Non-pigmented ciliary epithelial cell (primary cell): ENCODE data around the gene RAB13.

Experiments
- DNase-seq: peaks from one replicate; pipeline ENCODE4 v3.0.0-alpha.2; 2010; ENCODE audit warnings: low read depth

Gene RAB13

DNA sequence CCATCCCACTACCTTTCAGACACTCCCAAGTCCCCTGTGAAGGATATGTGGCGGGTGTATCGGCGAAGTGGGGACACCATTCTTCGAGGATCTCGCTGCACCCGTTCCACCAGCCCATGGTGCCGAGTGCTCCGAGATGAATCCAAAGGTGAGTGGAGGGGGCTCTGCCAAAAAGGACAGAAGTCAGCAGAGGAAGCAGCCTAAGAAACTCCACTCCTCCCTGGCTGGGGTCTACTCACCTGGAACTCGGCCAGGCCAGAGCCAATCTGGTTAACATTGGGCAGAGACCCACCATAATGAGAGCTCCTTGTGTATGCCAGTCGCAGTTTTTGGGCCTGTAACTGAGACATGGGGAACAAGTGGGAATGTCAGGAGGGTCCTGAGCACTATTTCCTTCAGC is 31.3 kb downstream of the RAB13 start:
- DNase-seq: no peak

DNA sequence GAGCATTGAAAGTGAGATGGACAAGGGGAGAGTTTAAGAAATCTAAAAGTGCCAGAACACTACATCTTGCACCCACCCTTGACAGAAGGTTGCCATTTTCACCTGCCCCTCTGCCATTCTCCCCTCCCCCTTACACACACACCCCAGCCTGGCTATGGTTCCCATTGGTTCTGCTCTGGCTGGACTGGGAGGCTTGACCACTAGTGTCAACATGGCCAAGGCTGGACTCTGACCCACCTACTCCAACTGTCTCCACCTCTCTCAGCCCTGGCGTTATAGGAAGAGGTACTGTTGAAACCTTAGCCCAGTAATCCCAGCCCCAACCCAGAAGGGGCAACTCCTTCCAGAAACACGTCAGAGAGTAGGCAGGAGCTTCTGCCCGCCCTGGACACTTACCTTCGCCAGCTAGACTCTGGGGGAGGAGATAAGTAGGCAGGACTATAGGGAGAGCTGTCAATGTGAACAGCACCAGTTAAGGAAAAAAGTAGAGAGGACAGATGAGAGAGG is 32.2 kb downstream of the RAB13 start:
- no peak for DNase-seq

DNA sequence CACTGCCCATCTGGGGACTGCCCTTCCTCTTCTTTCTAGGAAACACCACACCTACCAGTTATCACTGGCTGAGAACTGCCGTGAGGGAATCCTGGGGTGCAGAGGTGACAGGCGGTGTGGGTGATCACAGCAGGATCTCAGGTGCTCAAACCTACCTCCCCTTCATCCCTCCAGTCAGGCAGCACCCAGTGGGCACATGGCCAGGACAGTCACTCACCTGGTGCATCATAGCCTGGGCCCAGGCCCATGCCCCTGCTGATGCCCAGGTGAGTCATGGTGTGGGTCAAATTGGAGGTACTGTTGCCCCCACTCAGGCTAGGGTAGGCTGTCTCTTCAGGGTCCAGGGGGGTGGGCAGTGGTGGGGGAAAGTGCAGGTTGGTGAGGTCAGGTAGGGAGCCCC is 34.3 kb downstream of the RAB13 start:
- DNase-seq: no peak

DNA sequence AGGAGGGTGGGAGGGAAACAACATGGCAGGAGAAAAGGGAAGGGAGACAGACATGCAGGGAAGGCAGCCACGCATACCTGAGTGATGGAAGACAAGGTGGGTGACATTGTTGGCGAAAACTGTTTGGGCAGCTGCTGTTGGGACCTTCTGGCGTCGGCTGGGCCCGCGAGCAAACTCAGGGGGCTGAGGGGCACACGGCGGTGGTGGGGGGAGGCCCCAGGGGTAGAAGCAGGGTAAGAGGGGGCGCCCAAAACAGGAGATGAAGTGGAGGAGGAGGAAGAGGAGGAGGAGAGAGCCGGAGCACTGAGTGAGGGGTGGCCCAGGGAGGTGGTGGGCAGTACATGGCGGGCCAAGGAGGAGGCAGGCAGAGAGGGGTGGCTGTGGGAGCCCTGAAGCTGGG is 35.0 kb downstream of the RAB13 start:
- DNase-seq: no peak

DNA sequence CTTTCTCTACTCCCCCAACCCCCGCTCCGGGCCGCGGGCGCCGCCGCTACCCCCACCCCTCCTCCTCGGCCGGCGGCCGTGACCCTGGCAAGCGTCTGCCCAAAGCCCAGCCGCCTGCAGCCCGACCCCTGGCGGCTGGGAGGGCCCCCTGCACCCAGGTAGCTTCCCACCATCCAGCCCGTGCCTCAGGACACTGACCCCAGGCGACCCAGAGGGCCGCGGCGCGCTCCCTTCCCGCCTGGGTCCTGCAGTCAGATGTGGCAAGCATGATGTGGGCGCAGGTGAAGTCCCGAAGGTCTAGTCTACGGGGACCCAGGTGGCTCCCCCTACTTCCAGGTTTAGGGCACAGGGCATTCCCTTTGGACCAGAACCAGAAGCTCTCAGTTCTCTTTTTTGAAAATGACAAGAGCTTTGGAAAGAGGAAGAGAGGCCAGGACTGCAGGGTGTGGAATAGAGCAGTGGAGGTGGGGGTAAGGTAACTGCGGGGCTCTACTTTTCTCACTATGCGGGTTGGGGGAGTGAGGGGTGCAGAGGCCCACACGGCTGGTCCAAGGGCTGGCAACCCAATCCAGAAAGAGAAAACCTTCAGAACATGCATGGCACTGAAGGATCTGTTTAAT is 39.4 kb downstream of the RAB13 start, which contains the start of gene DENND4B:
TSS of gene DENND4B (minus strand) at position 97 of the 620 bp plus-strand sequence. CDS start 2,344 bp downstream, outside the sequence.
- DNase-seq: no peak

DNA sequence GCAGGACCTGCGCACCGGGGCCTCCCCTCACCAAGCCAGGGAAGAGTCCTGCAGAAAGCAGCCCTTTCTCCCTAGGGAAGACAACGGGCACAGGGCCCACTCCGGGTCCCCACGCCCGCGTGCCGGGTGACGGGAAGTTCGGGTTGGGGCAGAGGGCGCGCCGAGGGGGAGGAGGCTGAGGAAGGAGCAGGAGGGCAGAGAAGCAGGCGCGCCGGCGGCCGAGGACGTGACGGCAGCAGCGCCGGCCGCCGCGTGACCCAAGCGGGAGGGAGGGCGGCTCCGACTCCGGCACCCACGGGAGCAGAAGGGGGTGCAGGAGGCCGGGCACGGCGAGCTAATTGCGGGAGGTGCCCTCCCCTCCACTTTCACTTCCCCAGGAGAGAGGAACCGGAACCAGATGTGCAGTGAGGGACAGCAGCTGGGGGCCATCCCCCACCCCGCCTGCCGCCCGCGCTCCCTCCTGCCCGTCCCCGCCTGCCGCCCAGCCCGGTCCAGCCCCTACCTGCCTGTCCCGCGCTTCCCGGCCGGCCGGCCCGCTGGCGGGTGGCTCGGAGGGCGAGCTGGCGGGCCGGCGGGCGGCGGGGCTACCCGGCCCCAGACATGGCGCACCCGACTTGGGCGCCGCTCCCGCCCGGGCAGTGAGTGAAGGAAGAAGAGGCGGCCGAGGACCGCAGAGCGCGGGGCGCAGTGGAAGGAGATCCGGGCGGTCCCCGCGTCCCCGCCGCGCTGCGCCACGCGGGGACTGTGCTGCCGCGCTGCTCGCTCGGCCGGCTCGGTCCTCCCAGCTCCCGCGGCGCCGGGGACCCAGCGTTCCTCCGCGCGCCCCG is 40.1 kb downstream of the RAB13 start:
- DNase-seq: no peak

DNA sequence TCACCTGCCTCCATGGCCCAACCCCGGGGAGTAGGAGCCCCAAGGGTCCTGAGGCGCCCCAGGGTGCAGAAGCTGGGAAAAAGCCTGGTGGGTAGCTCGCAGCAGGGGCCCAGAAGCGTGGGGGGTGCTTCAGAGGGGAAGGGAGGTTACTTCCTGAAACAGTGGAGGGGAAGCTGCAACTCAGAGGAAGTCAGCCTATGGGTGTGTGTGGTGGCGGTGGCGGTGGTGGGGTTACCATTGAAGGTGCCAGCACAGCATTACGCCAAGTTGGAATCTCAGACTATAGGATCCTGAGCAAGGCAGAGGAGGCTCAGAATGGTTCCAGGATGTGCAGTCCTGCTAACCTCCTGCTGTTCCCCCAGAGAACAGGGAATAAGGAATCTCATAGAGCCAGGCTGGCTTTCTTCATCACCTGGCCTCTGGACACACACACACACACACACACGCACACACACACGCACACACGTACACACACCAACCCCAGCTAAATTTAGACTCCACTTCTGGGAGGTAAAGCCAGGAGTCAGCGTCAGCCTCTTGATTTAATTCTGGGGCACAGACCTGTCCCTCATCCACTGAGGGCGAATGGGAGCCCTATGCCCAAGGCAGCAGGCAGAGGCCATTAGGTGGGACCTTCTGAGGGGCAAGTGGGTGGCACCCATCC is 40.9 kb downstream of the RAB13 start:
- no peak for DNase-seq

DNA sequence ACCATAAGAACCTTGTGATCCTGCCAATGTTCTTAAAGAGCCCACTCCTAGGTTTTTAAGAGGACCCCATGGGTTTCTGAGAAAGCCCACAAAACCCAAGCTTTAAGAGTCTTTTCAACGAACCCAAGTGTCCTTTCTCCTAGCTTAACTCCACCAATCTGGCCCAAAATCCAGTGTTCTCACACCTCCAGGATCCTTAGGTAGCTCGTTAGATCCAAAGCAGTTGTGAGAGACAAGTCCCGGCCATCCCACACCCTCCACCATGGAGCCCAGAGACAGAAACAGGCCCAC is 41.4 kb downstream of the RAB13 start:
- DNase-seq: no peak

DNA sequence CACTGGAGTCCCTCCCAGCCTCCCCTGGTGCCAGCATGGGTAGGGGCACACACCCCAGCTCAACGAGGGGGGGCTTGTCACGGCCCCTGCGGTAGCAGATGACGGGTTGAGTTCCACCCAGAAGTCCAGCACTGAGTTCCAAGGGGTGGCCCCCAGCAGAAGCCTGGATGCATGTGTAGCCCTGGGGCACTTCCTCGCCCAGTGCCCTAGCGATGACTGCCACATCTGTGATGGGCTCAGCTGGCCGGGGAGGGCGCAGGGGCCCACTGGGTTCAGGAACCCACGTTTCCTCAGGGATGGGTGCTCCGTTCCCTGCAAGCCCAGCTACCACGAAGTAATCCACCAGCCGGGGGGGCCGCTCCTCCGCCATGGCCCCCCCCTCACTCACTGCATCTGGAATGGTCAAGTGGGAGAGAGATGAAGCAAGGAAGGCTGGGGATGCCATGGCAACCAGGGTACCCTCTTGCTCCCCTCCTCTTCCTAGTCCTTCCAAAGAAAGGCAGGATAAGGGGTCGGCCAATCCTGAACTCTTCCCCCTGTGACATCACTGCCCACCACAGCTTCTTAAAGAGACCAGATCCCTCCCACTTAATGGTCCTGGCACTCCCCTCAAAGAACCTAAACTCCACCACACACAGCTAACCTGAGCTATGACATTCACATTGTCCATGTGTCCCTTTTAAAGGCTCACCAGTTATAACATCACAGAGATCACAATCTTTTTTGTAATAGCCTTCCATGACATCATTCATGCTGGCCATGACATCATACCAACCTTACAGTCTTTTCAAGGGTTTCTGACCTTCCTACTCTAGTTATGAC is 41.9 kb downstream of the RAB13 start:
- DNase-seq: no peak

DNA sequence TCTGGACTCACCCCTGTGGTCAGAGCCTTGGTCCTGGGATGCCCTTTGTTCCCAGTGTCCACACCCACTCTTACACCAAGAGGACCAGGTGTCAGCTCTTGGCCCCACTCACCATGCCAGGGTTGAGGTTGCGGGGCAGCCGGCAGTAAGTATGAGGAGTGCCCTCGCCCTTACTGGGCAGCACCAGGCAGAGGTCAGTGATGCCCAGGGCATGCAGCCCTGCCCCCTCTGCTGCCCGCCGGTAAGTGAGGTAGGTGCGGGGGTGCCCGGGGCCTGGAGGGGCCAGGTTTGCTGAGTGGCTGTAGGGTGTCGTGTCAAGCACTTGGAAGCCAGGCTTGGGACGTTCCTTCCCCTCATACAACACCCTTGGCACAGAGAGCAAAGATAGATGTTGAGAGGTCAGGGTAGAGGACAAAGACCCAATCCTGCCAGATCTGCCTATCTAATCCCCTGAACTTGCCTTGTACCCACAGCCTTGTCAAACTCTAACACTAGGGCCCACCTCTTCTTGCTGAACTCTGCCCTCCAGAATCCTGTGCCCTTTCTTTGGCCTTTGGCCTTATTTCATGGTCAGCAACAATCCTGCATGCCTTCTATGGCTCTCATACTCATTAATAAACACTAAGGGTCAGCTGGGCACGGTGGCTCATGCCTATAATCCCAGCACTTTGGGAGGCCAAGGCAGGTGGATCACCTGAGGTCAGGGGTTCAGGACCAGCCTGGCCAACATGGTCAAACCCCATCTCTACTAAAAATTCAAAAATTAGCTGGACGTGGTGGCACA is 43.2 kb downstream of the RAB13 start:
- DNase-seq: no peak

DNA sequence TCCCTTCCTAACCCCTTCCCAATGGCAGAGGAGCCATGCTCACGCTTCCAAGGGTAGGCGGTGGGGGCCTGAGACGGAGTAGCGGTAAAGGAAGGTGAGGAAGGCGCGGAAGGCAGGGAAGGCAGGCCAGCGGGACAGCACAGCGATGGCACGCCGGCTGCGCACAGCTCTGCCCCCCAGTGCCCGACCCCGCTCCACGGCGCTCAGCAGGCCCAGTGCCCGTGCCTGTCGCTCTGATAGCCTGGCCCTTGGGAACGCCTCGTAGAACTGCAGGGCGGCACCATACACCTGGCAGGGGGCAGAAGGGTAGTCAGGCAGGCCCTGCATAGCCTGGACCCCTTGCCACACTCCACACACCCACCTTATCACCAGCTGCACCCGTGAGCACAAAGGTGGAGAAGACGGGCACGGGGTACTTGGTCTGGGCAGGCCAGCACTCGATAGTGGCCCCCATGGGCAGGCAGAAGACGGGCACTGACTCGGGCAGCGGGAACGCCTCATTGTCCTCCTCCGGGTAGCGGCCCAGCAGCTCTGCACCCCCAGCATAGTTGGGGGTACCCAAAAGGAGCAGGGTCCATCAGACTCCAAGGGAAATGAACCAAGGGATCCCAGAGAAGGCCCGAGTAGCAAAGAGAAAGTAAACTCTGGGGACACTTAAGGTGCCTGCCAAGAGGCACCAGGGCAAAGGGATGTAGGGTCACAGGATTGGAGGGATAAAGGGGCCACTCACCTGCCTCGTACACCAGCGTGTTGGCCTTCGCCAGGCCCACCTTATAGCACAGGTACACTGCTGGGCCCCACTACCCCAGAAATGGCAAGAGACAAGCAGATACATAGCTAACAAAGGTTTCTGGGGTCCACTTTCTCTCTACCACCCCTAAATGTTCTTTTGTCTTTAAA is 44.1 kb downstream of the RAB13 start:
- DNase-seq: no peak

DNA sequence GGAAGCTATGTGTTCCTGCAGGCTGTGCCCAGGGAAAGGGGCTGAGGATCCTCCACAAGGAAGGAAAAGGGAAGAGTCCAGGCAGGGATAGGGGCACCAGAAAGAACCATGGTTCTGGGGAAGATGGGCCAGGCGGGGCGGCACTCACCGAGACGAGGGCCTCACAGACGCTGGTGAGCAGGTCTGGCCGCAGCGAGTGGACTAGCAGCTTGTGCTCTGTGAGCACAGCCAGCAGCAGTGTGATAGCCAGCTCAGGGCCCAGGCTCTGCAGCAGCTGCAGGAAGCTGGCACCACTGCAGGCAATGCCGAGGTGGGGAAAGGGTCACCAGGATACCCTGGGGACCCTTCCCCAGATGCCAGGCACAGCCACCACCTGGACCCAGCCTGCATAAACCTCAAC is 45.4 kb downstream of the RAB13 start:
- no peak for DNase-seq

DNA sequence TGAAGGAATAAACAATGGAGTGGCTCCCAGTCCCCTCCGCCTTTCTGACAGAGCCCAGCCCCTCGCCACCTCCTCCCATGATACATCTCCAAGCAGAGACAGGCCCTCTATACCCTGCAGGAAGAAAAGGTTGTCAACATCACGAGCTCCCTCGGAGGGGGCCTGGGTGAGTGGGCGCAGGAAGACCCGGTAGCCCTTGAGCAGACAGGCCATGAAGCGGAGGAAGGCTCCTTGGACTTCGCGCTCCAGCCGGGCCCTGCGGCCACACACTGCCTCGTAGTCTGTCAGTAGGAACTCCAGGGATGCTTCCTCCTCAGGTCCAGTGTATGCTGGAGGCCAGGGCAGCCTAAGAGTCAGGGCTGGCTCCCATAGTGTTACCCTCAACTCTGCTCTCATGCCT is 46.7 kb downstream of the RAB13 start:
- DNase-seq: no peak

DNA sequence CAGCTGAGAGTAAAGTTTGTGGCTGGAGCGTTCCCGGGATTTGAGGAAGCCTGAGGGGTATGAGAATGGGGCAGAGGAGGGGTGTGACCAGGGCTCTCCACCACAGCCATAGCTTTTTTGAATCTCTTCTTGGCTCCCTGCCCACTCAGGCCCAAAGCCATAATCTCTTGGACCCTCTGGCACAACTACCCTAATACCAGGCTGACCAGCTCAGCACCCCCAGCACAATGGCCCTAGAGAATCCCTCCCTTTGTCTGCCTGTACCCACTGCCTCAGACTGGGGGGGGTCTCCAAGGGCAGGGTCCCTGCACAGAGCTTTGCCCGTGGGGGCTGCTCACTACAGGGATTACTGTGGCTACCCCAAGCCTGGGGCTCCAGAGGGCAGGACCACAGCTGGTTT is 47.1 kb downstream of the RAB13 start:
- DNase-seq: no peak

DNA sequence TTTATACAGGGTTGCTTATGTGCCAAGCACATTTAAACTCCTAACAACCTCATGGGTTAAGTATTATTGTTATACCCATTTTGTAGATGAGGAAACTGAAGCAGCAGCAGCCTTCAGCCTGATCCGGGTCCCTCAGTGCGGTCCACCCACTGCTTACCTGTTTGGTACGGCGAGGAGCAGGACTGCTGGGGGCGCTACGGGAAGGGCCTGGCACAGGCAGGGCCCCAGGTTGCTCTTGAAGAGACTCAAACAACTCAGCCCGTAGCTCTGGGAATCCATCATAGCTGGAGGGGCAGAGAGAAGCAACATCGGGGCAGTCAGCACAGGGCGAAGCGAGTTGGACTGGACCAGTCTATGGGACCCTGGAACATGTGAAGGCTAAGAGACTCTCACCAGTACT is 48.8 kb downstream of the RAB13 start:
- DNase-seq: no peak

DNA sequence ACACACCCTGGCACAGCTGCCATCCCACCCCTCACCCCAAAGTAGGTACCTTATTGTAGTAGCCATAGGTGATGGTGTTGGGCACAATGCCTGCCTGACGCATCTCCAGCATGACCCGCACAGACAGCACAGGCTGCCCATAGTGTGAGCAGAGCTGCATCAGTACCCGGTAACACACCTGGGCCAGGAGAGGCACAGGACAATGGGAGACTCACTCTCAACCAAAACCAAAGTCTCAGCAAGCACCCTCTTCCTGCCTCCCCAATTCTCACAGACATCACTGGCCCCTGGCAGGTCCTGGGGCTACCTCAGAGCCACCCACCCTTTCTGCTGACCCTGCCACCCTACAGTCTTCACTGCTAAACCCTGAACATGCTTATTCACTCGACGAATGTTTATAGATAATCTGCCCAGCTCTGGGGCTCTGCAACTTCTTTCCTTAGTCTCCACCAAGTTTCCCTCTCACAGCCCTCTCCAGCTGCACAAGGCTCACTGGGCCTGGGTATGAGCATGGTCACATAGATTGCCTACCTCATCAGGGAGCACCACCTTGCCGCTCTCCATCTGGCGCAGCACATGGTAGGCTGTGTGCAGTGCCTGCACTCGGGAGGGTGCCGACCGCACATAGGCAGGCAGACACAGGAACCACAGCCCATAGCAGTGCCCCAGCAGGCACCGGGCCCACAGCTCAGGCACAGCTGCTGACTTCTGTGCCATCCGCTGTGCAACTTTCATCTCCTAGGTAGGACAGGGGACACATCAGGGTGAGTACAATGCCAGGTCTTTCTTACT is 49.9 kb downstream of the RAB13 start:
- no peak for DNase-seq

DNA sequence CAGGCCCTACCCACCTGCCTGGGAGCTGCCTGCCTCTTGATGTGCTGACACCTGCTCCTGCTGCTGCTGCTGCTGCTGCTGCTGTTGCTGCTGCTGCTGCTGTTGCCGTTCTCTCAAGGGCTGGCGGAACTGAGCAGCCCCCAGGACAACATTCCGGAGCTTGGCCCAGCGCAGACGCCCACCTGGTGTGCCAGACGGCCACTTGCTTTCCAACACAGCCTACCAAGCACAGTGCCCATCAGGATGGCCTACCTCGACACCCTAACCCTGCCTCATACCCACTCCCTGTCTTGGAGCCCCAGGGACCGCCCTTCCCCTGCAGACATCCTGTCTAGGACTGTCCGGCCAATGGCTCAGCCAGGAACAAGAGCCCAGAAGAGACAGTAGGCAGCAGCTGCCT is 51.4 kb downstream of the RAB13 start:
- no peak for DNase-seq

DNA sequence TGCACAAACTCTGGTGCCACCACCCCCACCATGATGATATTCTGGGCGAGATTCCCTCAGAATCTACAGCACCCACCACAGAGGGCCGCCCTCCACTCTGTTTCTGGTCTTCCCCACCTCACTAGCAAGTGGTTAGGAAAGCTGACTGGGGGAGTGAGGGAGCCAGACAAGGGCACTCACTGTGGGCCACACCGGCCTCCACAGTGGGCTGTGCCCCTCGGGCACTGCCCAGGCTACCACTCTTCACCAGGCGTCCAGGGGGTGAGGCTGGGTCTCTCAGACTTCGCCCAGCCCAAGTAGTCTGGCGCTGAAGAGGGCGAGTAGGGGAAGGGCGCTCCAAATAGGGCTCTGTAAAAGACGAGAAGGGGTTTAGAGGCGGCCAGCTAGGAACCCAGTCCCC is 52.2 kb downstream of the RAB13 start:
- no peak for DNase-seq

DNA sequence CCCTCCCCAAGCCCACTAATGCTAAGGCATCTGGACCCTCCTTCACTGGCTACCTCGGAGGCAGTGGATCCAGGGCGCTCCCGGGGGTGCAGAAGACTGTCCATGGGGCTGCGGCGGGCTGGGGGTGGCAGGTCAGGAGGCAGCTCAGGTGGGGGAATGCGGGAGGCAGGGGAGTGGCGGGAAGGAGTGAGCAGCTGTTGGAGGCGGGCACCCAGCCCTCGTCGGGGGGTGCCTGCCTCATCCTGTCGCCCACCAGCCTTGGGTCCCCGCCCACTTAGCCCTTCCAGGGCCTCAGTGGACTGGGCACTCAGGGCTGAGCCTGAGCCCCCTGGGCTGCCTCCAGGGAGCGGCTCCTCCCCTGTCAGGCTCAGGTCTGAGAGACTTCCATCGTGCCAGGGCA is 52.7 kb downstream of the RAB13 start:
- DNase-seq: no peak
